ENCODE data around the gene CBX7.

CBX7 gene

DNA sequence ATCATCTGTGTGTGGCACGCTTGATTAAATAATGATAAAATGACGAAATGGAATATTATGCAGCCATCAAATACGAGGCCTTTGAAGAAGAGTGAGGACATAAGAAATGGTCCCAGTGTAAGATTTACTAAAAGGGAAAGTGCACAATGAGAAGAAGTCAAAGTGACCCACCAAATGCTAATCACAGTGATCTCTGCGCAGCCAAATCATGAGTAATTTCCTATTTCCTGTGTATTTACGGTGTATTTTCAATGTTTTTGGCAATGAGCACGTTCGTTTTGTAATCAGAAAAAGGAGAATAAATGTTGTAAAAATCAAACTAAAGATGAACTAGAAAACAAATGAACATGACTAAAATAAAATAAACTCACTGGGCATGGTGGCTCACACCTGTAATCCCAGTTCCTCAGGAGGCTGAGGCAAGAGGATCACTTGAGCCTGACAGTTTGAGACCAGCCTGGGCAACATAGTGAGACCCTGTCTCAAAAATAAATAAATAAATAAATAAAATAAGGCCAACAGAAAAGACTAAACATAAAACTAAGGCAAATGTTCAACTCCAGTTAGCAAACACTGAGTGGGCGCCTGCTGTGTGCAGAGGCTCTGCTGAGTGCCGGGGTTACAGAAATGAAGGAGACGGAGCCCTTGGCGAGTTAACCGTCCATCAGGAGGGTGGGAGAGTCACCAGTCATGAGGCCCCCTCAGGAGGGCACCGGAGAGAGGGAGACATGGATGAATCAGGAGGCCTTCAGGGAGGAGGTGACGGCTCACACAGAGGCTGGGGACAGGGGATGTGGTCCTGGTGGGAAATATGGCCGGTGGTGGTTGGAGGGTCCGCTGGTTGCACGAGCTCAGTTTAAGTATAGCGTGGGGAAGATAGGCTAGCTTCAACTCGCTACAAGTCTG, 26.0 kb upstream of the CBX7 start:
- H3K4me3 ChIP-seq (ENCODE audit: low read depth, low read length), result no peak overlapping the region
- TF ChIP-seq, protein P1, sequence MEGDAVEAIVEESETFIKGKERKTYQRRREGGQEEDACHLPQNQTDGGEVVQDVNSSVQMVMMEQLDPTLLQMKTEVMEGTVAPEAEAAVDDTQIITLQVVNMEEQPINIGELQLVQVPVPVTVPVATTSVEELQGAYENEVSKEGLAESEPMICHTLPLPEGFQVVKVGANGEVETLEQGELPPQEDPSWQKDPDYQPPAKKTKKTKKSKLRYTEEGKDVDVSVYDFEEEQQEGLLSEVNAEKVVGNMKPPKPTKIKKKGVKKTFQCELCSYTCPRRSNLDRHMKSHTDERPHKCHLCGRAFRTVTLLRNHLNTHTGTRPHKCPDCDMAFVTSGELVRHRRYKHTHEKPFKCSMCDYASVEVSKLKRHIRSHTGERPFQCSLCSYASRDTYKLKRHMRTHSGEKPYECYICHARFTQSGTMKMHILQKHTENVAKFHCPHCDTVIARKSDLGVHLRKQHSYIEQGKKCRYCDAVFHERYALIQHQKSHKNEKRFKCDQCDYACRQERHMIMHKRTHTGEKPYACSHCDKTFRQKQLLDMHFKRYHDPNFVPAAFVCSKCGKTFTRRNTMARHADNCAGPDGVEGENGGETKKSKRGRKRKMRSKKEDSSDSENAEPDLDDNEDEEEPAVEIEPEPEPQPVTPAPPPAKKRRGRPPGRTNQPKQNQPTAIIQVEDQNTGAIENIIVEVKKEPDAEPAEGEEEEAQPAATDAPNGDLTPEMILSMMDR (IDR thresholded peaks at IDR 0.05; ENCODE audit: borderline replicate concordance, insufficient read depth, low read depth, low read length), result no peak

DNA sequence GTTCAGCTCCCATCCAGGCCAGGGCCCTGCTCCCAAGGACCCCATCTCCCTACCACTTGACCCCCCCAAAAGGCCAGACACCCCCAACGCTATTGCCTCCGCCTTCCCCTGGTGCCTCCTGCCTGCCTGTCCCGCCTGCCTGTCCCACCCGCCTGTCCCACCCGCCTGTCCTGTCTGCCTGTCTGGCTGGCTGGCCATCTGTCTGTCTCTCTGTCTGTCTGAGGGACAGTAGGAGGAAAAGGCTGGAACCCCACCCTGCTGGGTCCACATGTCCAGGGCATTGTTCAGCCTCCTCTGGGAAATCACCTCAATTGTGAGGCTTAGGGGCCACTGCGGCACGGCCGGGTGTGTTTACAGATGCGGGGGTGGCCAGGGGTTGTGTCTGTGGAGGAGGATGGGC, 25.3 kb upstream of the CBX7 start:
- no peak overlapping the region for H3K4me3 ChIP-seq (ENCODE audit: low read depth, low read length)
- TF ChIP-seq, protein P1 (IDR thresholded peaks at IDR 0.05; ENCODE audit: borderline replicate concordance, insufficient read depth, low read depth, low read length), result no peak

DNA sequence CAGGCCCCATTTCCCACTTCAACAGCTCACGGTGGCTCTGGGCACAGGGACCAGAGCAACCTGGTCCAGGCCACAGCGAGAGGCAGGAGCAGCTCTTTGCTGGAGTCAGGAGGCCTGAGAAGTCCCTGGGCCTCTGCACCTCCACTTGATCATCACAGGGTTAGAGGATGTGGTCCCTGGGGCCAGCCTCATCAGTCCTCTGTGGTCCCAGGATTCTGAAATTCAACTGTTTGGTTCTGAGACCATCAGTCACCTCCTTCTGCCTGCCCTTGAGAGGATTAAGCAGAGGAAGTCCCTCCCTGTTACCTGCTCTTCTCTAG, 24.9 kb upstream of the CBX7 start:
- TF ChIP-seq, protein P1 (IDR thresholded peaks at IDR 0.05; ENCODE audit: borderline replicate concordance, insufficient read depth, low read depth, low read length), result no peak
- no peak overlapping the region for H3K4me3 ChIP-seq (ENCODE audit: low read depth, low read length)

DNA sequence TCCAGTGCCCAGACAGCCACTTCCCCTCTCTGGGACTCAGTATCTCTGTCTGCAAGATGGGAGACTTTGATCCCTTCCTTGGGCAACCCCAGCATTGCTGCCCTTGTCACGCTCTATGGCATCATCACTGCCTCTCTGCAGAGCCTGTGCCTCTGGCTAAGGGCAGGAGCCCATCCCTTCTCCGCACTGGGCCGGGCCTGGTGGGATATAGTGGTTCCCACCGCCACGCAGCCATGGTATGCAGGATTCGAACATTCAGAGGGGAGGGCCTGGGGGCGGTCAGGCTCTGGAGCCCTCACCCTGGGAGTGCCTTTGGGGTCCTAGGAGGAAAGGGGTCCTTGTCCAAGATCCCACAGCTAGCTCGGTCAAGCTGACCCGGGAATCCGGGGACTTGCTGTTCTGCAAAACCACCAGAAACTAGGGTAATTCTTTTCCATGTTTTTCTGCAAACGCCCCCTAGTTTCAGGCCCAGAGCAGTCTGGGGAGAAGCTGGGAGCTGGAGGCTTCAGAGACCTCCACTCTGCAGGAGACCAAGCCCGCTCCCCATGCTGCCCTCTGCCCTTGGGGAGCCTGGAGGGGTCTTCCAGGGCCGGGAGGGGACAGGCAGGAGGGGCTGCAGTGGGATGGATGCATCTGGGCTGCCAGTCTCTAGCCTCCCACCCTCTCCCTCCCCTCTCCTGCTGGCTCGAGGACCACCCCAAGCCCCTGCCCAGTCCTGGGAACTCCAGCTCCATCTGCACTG, 24.4 kb upstream of the CBX7 start:
- no peak overlapping the region for H3K4me3 ChIP-seq (ENCODE audit: low read depth, low read length)
- TF ChIP-seq, protein P1 (IDR thresholded peaks at IDR 0.05; ENCODE audit: borderline replicate concordance, insufficient read depth, low read depth, low read length), result no peak

DNA sequence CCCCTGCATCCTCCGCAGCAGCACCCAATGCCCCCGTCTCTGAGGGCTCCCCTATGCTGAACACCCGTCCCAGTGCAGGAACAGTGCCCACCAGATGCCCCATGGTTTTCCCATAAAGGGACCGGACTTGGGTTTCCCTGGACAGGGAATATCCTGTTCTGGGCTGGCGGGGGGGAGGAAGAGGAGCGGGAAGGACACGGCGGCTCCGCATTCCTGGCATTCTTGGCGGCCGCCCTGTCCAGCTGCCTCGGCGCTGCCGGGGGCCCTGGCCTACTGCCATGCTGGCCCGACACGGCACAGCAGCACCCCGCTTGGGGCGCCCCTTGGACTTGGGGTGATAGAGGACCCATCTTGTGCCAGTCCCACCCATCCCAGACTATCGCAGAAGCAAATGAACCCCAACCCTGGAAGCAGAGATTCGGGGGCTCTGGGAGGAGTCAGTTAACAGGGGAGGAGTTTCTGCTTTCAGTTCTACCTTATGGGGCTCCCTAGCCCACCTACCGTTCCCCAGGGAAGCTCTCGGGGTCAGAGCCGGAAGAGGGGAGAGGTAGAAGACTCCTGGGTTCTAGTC, 23.7 kb upstream of the CBX7 start:
- TF ChIP-seq, protein P1 (IDR thresholded peaks at IDR 0.05; ENCODE audit: borderline replicate concordance, insufficient read depth, low read depth, low read length), result no peak
- no peak overlapping the region for H3K4me3 ChIP-seq (ENCODE audit: low read depth, low read length)

DNA sequence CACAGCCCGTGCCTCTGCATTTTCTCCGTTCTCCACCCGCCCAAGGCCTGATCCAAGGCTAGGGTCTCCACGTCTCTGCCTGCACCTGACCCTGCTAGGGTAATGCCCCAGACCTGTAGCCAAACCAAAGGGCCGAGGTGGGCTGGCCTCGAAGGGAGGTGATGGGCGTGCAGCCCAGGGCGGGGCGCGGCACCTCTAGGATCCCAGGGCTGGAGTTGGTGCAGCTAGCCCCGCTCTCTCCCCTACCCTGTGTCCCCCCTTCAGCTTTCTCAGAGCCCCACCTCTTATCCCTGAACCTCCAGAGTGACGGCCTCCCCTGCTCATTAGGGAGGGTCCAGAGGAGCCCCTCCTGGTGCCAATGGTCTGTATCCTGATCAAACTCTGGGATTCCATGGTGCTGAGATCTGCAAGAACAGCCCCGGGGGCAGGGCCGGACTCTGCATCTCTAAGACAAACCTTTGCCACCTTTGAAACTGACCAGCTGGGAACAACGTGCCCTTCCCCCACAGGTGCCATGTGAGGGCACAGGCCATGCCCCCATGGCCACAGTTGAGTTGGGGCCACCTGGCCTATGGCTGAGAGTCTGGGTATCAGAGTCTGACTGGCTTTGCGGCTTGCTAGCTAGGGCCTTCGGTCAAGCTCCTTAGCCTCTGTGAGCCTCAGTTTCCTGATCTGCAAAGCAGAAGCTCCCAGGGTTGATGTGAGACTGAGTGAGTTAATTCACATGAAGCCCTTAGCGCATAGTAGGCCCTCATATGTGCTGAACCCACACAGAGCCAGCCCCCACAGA, 23.1 kb upstream of the CBX7 start:
- H3K4me3 ChIP-seq (ENCODE audit: low read depth, low read length), result no peak overlapping the region
- TF ChIP-seq, protein P1 (IDR thresholded peaks at IDR 0.05; ENCODE audit: borderline replicate concordance, insufficient read depth, low read depth, low read length), result no peak

All from GM12875 (cell line).